Endothelial cell of umbilical vein (primary cell): ENCODE measurements around the gene B3GALT6. TPM values are rescaled to one million over a fixed set of nuclear protein-coding genes. Genes with fewer than 3 reads are reported as not detected.

ENCODE experiments used
- BruUV-seq: library from RNA; stranded (reverse); fragments of 400-500 nt; replicated peaks from 2 replicates; lab custom pipeline; 2021; lab: Mats Ljungman, UMichigan
- CTCF ChIA-PET: fragments of 300-600, 350-600 bp; sonication (Branson Sonifier 250); formaldehyde crosslinking; loops from one replicate; lab custom pipeline; 2021; ENCODE audit warnings: antibody characterized with exemption, inconsistent platforms; lab: Charles Lee
- POLR2A ChIA-PET: fragments of 300-600, 350-600 bp; sonication (Branson Sonifier 250); formaldehyde crosslinking; loops from one replicate; lab custom pipeline; 2021; ENCODE audit warnings: antibody characterized with exemption, inconsistent platforms; lab: Charles Lee
- DNase-seq: peaks from one replicate; pipeline ENCODE4 v3.0.0-alpha.2; 2011; ENCODE audit warnings: low read depth, low spot score
- FAIRE-seq: peaks from 2 replicates; lab custom pipeline; 2011; peaks lifted over from hg19 to GRCh38; lab: Jason Lieb, UNC
- H2AFZ ChIP-seq: 2 replicates; pipeline ENCODE4 v1.6.0; 2012; ENCODE audit warnings: low read depth, low read length, control low read depth, inconsistent platforms
- H3K27ac ChIP-seq: 2 replicates; pipeline ENCODE4 v1.5.1; 2011; ENCODE audit warnings: low read depth, mild to moderate bottlenecking, control low read depth, low read length, moderate library complexity; ENCODE audit not compliant: insufficient read depth
- H3K27me3 ChIP-seq, 2 experiments: 2 replicates each; pipeline versions ENCODE4 v1.6.0 to v1.6.1; 2011; ENCODE audit warnings: low read length in 2 of 2, mixed read lengths in 1 of 2; ENCODE audit not compliant: control insufficient read depth in 2 of 2, insufficient read depth in 2 of 2
- H3K36me3 ChIP-seq, 2 experiments: 2 replicates in 1 of 2; 3 replicates in 1 of 2; pipeline ENCODE4 v1.5.1; 2011; ENCODE audit warnings: low read length in 2 of 2, mild to moderate bottlenecking in 1 of 2, moderate library complexity in 1 of 2; ENCODE audit not compliant: control insufficient read depth in 2 of 2, insufficient read depth in 2 of 2; ENCODE audit errors: extremely low read depth in 1 of 2
- H3K4me1 ChIP-seq: 3 replicates; pipeline ENCODE4 v1.5.1; 2011; ENCODE audit warnings: mild to moderate bottlenecking, low read length; ENCODE audit not compliant: control insufficient read depth, insufficient read depth; ENCODE audit errors: extremely low read depth
- H3K4me2 ChIP-seq: 2 replicates; pipeline ENCODE4 v1.6.1; 2011; ENCODE audit warnings: low read length, control low read depth, mixed read lengths; ENCODE audit not compliant: insufficient read depth
- H3K4me3 ChIP-seq, 3 experiments: fragments of 200-600 bp in 1 of 3; sonication (generic), shearing (Covaris generic) in 1 of 3; replicated peaks in 1 of 3; 2 replicates each; pipeline ENCODE4 v1.5.1; 2011 to 2016; ENCODE audit warnings: control low read depth in 3 of 3, low read length in 3 of 3, mild to moderate bottlenecking in 2 of 3, inconsistent platforms in 1 of 3, low read depth in 1 of 3, moderate library complexity in 1 of 3; ENCODE audit not compliant: insufficient read depth in 1 of 3
- H3K79me2 ChIP-seq: 2 replicates; pipeline ENCODE4 v1.6.0; 2012; ENCODE audit warnings: low read length, inconsistent platforms; ENCODE audit not compliant: control insufficient read depth, insufficient read depth
- H3K9ac ChIP-seq: replicated peaks from 2 replicates; pipeline ENCODE3; 2011; ENCODE audit warnings: low read length, control low read depth; ENCODE audit not compliant: insufficient read depth; ENCODE audit errors: extremely low read depth
- H3K9me1 ChIP-seq: replicated peaks from 3 replicates; pipeline ENCODE4 v1.6.0; 2011; ENCODE audit warnings: mild to moderate bottlenecking, low read length; ENCODE audit not compliant: control insufficient read depth, insufficient read depth; ENCODE audit errors: extremely low read depth
- H3K9me3 ChIP-seq: replicated peaks from 2 replicates; pipeline ENCODE4 v1.5.1; 2012; ENCODE audit warnings: low read length, inconsistent platforms; ENCODE audit not compliant: control insufficient read depth, insufficient read depth
- H4K20me1 ChIP-seq: replicated peaks from 2 replicates; pipeline ENCODE3; 2011; ENCODE audit warnings: mild to moderate bottlenecking, low read length; ENCODE audit not compliant: control insufficient read depth, insufficient read depth; ENCODE audit errors: extremely low read depth
- EZH2 ChIP-seq: IDR thresholded peaks from 2 replicates; pipeline ENCODE4 v1.6.1; 2012; ENCODE audit warnings: borderline replicate concordance, low read depth, mild to moderate bottlenecking, moderate library complexity, low read length, inconsistent platforms; ENCODE audit not compliant: severe bottlenecking
- GATA2 ChIP-seq: IDR thresholded peaks from 2 replicates; pipeline ENCODE4 v1.7.0; 2011; ENCODE audit warnings: low read depth, mild to moderate bottlenecking, moderate library complexity, mixed read lengths, low read length; ENCODE audit not compliant: insufficient read length, insufficient read depth
- JUN ChIP-seq: IDR thresholded peaks from 2 replicates; pipeline ENCODE4 v1.6.1; 2011; ENCODE audit warnings: borderline replicate concordance, low read depth; ENCODE audit not compliant: insufficient read length, insufficient read depth
- MYC ChIP-seq: IDR thresholded peaks from one replicate; pipeline ENCODE4 v1.6.1; 2011; ENCODE audit warnings: mild to moderate bottlenecking, low read depth, low read length
- POLR2A ChIP-seq: IDR thresholded peaks from 2 replicates; pipeline ENCODE4 v1.6.1; 2012; ENCODE audit warnings: low read depth, mild to moderate bottlenecking, control low read depth, low read length
- POLR2AphosphoS5 ChIP-seq: IDR thresholded peaks from 2 replicates; pipeline ENCODE4 v1.6.1; 2012; ENCODE audit warnings: low read depth, mild to moderate bottlenecking, control low read depth, low read length, moderate library complexity; ENCODE audit not compliant: insufficient read depth
- dilution Hi-C: fragments of 300-500 bp; cut with MboI; formaldehyde crosslinking; loops from one replicate; pipeline ENCODE4 v1.15.0; 2019; ENCODE audit warnings: low sequenced_read_pairs; ENCODE audit not compliant: extremely low pct_ligation_motif_present
- intact Hi-C: fragments of 100-400 bp; cut with micrococcal nuclease; formaldehyde crosslinking; loops from one replicate; pipeline ENCODE4 v1.10.0; 2022
- polyA plus RNA-seq, 4 experiments: library from polyadenylated mRNA; depleted of rRNA in 3 of 4; stranded (reverse) in 3 of 4; unstranded in 1 of 4; fragments of >200 nt; gene quantifications; 2 replicates each; pipeline versions ENCODE4 v1.2.1 to v1.2.3, GENCODE V29; 2011 to 2012; ENCODE audit warnings: missing spikeins in 1 of 4
- total RNA-seq: library from RNA; stranded (reverse); gene quantifications from 2 replicates; pipeline ENCODE4 v1.2.3, GENCODE V29; 2021
- TF ChIP-seq, protein P1 (sequence below), 2 donors: IDR thresholded peaks; 1 replicate in 1 of 2; 2 replicates in 1 of 2; pipeline ENCODE4 v1.5.1; 2011; ENCODE audit warnings: low read length in 2 of 2, mild to moderate bottlenecking in 2 of 2, moderate library complexity in 2 of 2, control low read depth in 1 of 2, inconsistent platforms in 1 of 2, low read depth in 1 of 2; ENCODE audit not compliant: insufficient read depth in 1 of 2; ENCODE audit errors: extremely low read depth in 1 of 2

The B3GALT6 gene
- total and polyA plus RNA-seq, 2 donors (not counting 3 experiments of a cell fraction or from before 2014, with no cell fraction given): 24.6 to 34.1 TPM

DNA sequence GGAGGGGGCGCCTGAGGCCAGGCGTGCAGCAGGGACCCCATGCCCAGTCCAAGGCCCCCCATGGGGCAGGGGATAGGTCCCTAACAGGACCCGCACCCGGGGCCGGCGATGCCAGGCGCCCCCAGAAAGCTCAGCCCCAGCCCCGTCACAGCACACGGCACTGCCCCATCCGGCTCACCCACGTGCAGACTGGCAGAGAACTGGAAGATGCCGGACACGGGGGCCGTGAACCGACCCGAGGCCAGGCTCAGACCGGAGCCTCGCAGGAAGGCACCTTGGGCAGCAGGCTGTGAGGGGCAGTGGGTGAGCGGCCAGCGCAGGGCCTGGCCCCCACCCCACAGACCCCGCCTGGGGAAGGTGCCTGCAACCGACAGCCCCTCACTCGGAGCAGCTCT lies 11.2 kb downstream of the B3GALT6 start:
- H2AFZ ChIP-seq: no peak overlapping the region
- no peak overlapping the region for H3K27ac ChIP-seq
- peaks cover 10 to 14% of the 10 kb centered on the region in 2 experiments for H3K27me3 ChIP-seq
- intact Hi-C loops: no loop called here
- H3K9me1 ChIP-seq: no peaks in the 10 kb centered on the region
- no peaks in the 10 kb centered on the region for H3K9me3 ChIP-seq
- H3K4me3 ChIP-seq: no peak overlapping the region
- DNase-seq (no peak), FAIRE-seq (no peak)
- no peaks in the 10 kb centered on the region for H3K4me1 ChIP-seq
- H3K79me2 ChIP-seq: no peaks in the 10 kb centered on the region
- ChIA-PET POLR2A (no interaction called here), CTCF (no interaction called here)
- BruUV-seq: no TSS peak
- H3K9ac ChIP-seq: no peak overlapping the region
- dilution Hi-C loops: no loop called here
- H3K36me3 ChIP-seq: no peaks in the 10 kb centered on the region
- TF ChIP-seq POLR2AphosphoS5: no peak
- no peak for TF ChIP-seq EZH2
- no peaks in the 10 kb centered on the region for H4K20me1 ChIP-seq
- H3K4me2 ChIP-seq: no peak overlapping the region

GRCh38 chr1:1243807-1244191 lies 11.8 kb downstream of the B3GALT6 start:
- FAIRE-seq (no peak), DNase-seq (no peak)
- H3K4me2 ChIP-seq: no peak overlapping the region
- dilution Hi-C loops (no loop called here), intact Hi-C loops (no loop called here)
- no peak overlapping the region for H3K27ac ChIP-seq
- no peaks in the 10 kb centered on the region for H3K9me3 ChIP-seq
- TF ChIP-seq JUN (no peak), GATA2 (no peak), POLR2A (no peak), MYC (no peak), EZH2 (no peak)
- TF ChIP-seq, protein P1, sequence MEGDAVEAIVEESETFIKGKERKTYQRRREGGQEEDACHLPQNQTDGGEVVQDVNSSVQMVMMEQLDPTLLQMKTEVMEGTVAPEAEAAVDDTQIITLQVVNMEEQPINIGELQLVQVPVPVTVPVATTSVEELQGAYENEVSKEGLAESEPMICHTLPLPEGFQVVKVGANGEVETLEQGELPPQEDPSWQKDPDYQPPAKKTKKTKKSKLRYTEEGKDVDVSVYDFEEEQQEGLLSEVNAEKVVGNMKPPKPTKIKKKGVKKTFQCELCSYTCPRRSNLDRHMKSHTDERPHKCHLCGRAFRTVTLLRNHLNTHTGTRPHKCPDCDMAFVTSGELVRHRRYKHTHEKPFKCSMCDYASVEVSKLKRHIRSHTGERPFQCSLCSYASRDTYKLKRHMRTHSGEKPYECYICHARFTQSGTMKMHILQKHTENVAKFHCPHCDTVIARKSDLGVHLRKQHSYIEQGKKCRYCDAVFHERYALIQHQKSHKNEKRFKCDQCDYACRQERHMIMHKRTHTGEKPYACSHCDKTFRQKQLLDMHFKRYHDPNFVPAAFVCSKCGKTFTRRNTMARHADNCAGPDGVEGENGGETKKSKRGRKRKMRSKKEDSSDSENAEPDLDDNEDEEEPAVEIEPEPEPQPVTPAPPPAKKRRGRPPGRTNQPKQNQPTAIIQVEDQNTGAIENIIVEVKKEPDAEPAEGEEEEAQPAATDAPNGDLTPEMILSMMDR (IDR thresholded peaks at IDR 0.05; ENCODE audit: extremely low read depth in 1 of 2, insufficient read depth in 1 of 2, low read depth in 1 of 2, low read length in 2 of 2): no peak
- H3K4me3 ChIP-seq: no peak overlapping the region
- H3K79me2 ChIP-seq: no peaks in the 10 kb centered on the region
- H2AFZ ChIP-seq: no peak overlapping the region
- peaks cover 10 to 14% of the 10 kb centered on the region in 2 experiments for H3K27me3 ChIP-seq
- H3K36me3 ChIP-seq: no peaks in the 10 kb centered on the region
- ChIA-PET POLR2A (no interaction called here), CTCF (no interaction called here)
- no TSS peak for BruUV-seq
- H3K9me1 ChIP-seq: no peaks in the 10 kb centered on the region
- no peaks in the 10 kb centered on the region for H4K20me1 ChIP-seq
- H3K4me1 ChIP-seq: no peaks in the 10 kb centered on the region
- no peak overlapping the region for H3K9ac ChIP-seq
